Stimulated activated CD4-positive, alpha-beta T cell treated with anti-CD3 and anti-CD28 coated beads, Interleukin-1b, Interleukin-23, amount 100 ng/mL, for 48 hours (primary cell): ENCODE data around the gene PMFBP1.

Experiments
- DNase-seq: peaks from one replicate; pipeline ENCODE4 v3.0.0-alpha.2; 2020

The PMFBP1 gene, protein sequence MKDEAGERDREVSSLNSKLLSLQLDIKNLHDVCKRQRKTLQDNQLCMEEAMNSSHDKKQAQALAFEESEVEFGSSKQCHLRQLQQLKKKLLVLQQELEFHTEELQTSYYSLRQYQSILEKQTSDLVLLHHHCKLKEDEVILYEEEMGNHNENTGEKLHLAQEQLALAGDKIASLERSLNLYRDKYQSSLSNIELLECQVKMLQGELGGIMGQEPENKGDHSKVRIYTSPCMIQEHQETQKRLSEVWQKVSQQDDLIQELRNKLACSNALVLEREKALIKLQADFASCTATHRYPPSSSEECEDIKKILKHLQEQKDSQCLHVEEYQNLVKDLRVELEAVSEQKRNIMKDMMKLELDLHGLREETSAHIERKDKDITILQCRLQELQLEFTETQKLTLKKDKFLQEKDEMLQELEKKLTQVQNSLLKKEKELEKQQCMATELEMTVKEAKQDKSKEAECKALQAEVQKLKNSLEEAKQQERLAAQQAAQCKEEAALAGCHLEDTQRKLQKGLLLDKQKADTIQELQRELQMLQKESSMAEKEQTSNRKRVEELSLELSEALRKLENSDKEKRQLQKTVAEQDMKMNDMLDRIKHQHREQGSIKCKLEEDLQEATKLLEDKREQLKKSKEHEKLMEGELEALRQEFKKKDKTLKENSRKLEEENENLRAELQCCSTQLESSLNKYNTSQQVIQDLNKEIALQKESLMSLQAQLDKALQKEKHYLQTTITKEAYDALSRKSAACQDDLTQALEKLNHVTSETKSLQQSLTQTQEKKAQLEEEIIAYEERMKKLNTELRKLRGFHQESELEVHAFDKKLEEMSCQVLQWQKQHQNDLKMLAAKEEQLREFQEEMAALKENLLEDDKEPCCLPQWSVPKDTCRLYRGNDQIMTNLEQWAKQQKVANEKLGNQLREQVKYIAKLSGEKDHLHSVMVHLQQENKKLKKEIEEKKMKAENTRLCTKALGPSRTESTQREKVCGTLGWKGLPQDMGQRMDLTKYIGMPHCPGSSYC

GRCh38 chr16:72172105-72173034, at the start of gene PMFBP1:
TSS of gene PMFBP1 (minus strand) at chr16:72172155. CDS start at chr16:72171208, 947 bp downstream.
- peak; percentile 43 for DNase-seq

- DNase-seq, result no peak
Observed at GRCh38 chr16:72221630-72222024, 49.7 kb upstream of the PMFBP1 start.

- no peak for DNase-seq
Observed at GRCh38 chr16:72220875-72221629, 49.1 kb upstream of the PMFBP1 start.

- no peak for DNase-seq
Observed at GRCh38 chr16:72219282-72219681, 47.3 kb upstream of the PMFBP1 start.

GRCh38 chr16:72216767-72217166, 44.8 kb upstream of the PMFBP1 start:
- no peak for DNase-seq

DNA sequence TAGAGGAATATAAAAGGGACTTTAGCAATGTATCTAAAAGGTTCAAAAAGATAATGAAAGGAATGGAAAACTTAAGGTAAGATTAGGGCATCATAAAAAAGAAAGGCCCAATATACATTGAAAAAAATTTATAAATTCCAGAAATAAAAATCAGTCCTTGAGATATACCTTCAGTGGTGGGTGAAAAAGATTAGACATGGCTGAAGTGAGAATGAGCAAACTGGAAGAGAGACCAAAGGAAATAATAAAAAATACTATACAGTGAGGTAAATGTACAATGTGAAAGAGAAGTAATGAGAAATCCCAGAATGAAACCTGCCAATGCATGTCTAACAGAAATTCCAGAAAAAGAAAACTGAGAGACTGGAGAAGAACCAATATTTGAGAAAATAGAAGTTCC, 42.9 kb upstream of the PMFBP1 start:
- no peak for DNase-seq

- DNase-seq, result no peak
Observed at GRCh38 chr16:72211110-72211509, 39.2 kb upstream of the PMFBP1 start.

DNA sequence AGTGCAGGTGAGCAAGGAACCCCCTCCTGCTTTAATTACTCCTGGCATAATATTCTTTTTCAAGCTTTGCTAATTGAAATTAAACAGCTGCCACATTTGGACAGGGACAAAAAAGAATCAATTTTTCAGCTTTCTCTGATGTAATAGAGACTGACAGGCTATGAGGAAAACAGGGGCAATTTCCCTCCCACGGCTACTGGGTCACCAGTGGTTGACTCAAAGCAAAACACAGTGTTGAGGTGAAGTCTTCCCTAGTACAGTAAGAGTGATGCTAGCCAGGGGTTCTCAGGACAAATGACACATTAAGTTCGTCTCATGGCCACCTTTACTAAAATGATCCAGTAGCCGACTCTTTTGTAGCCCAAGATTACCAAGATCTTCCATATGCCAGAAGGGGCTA, 38.6 kb upstream of the PMFBP1 start:
- DNase-seq, result peak; percentile 8

DNA sequence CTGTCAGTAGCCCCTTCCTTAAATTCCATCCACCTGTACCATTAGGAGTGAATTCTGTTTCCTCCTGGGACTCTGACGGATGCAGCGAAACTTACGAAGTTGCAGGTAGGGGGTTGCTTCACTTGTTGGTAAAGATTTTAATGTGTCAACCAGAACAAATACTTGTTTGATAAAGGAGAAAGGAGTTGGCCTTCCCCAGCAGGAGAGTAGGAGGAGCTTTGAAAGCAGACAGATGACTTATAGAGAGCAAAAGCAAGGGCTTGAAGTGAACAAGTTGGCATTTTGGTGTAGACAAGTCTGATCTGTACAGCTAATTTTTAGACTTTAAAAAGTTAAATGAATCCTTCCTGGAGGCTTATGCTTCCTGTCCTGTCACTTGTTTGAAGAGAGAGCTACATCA, 38.1 kb upstream of the PMFBP1 start:
- no peak for DNase-seq

DNA sequence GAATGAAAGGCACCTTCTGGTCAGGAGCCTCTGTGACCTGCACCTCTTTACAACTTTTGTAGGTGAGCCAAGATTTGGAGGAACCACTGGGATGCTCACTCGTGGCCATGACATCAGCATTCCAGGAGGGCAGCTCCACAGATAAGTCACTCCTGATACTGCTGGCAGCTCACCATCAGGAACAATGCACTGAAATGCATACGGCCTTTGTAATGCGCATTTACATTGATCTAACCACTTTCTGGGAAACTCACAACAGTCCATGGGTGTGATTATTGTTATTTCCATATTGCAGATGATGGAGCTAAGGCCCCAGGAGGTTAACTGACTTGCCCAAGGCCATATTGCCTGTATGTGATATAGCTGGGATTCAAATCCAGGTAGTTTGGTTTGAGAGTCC, 34.3 kb upstream of the PMFBP1 start:
- DNase-seq, result no peak

DNA sequence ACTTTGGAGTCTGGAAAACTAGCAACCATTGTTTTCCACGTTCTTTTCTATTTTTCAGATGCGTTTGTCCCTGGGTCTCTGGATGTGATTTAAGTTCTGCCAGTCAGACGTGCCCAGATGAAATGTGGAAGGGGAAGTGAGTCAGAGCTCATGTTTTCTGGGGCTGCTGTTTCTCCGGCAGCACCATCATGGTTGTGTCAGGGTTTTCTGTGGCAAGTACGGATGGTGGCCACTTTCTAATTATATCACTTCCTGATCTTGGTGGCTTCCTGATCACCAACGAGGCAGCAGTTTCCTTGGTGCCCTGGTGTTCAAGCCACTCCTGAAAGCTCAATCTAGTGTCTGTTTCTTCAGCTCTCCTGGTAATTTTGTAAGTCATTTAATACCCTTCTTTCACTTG, 31.4 kb upstream of the PMFBP1 start:
- peak; percentile 47 for DNase-seq

DNA sequence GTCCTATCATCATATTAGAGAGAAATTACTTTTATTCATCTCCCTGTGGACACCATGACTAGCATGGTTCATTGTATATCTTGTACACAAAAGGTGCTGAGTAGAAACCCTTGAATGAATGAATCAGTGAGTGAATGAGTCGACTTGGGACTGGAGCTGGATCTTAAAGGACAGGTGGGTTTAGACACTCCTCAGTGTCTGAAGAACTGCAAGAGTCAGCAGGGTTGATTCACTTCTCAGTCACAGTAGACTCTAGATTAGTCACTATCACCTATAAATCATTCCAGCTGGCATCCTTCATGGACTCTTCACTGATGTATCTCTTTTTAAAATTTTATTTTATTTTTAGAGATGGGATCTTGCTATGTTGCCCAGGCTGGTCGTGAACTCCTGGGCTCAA, 30.1 kb upstream of the PMFBP1 start:
- DNase-seq, result peak; percentile 7

DNA sequence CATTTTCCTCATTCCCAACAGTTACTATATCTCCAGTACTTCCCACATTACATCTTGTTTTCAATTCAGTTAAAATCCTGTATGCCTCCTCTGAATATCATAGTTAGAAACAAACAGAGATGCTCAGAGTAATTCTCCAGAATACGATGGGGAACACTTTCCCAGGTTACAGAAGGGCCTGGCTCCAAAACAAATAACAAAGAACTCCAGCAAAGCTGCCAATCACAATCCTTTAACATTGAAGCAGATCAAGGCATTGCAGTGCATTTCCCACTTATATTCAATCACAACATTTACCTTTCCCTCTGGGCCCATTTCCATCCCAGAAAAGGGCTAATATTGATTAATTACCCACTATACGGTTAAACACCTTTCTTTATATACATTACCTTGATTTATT, 29.4 kb upstream of the PMFBP1 start:
- DNase-seq, result no peak

DNA sequence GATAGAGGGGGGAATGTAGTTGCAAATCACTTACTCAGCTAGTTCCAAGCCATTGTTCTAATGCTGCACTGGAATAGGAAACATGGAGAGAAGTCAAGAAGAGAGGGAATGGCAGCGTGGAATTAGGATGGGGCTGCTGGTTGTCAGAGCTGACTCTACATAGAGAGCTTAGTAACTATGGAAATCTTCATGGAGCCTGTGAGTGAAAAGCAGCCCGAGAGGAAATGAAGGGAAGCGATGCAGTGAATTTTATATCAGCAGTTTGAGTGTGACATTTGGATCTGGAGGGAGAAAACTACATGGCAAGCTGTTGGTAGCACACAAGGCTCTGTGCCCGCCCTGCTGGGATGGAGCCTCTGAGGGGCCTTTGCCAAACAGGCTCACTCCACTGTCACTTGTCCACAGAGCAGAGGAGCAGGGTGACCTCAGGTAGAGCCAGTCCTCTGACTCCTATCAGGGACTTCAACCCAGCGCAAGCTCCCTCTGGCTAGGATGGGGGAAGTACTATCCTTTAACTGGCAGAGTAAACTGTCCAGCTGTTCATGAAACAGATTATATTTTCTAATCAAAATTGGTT, 27.9 kb upstream of the PMFBP1 start:
- no peak for DNase-seq

GRCh38 chr16:72198771-72199201, 26.8 kb upstream of the PMFBP1 start:
- no peak for DNase-seq

GRCh38 chr16:72198021-72198711, 26.2 kb upstream of the PMFBP1 start:
- no peak for DNase-seq

DNA sequence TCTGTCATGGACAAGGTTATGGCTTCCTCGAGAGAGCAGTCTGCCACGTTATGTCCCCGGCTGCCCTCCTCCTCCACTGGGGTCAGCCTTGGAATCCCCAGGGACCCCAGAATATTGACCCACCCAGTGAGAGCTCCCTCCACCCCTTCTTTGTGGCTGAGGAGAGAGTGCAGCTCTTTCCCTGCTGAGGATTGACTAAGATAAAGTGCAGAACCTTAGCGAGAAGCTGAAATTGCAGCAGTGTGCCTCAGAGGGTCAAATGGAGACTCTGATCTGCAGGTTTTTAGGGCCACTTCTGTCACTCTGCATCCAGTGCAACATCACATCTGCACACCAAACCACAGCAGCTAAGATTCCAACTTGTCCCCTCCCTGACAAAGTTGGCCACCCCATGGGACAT, 25.6 kb upstream of the PMFBP1 start:
- DNase-seq, result no peak

GRCh38 chr16:72195609-72196008, 23.7 kb upstream of the PMFBP1 start:
- DNase-seq, result no peak

GRCh38 chr16:72191551-72191950, 19.6 kb upstream of the PMFBP1 start:
- no peak for DNase-seq

- no peak for DNase-seq
Observed at GRCh38 chr16:72189865-72190371, 18.0 kb upstream of the PMFBP1 start.

GRCh38 chr16:72188541-72188940, 16.6 kb upstream of the PMFBP1 start:
- no peak for DNase-seq
